GM23248 (cell line): Measurements from ENCODE around the gene L1CAM. TPM values are rescaled to one million over a fixed set of nuclear protein-coding genes. Genes with fewer than 3 reads are reported as not detected.

Experiments used
- DNase-seq: peaks from one replicate; pipeline ENCODE4 v3.0.0-alpha.2; 2015
- H2AFZ ChIP-seq: fragments of 200-600 bp; sonication (generic); 2 replicates; pipeline ENCODE4 v1.6.1; 2016; ENCODE audit warnings: antibody characterized with exemption
- H3F3A ChIP-seq: fragments of 200-600 bp; sonication (generic); 2 replicates; pipeline ENCODE4 v1.6.1; 2016; ENCODE audit warnings: mild to moderate bottlenecking, antibody characterized with exemption, mixed run types; ENCODE audit not compliant: insufficient read depth
- H3K27ac ChIP-seq: fragments of 200-600 bp; sonication (generic); 2 replicates; pipeline ENCODE4 v1.5.1; 2016; ENCODE audit warnings: mild to moderate bottlenecking
- H3K27me3 ChIP-seq: fragments of 200-600 bp; sonication (generic); replicated peaks from 2 replicates; pipeline ENCODE4 v1.6.1; 2016; ENCODE audit warnings: mild to moderate bottlenecking; ENCODE audit not compliant: insufficient read depth
- H3K36me3 ChIP-seq: fragments of 200-600 bp; sonication (generic); 2 replicates; pipeline ENCODE4 v1.6.1; 2016; ENCODE audit warnings: low read depth, mild to moderate bottlenecking
- H3K4me1 ChIP-seq: fragments of 200-600 bp; sonication (generic); 2 replicates; pipeline ENCODE4 v1.6.1; 2016; ENCODE audit warnings: mild to moderate bottlenecking; ENCODE audit not compliant: insufficient read depth
- H3K4me2 ChIP-seq: fragments of 200-600 bp; sonication (generic); one replicate; pipeline ENCODE4 v1.6.1; 2016; ENCODE audit warnings: mild to moderate bottlenecking; ENCODE audit not compliant: unreplicated experiment
- H3K4me3 ChIP-seq: fragments of 200-600 bp; sonication (generic); 2 replicates; pipeline ENCODE4 v1.5.1; 2016; ENCODE audit warnings: mild to moderate bottlenecking
- H3K79me2 ChIP-seq: fragments of 200-600 bp; sonication (generic); 2 replicates; pipeline ENCODE4 v1.6.1; 2016; ENCODE audit warnings: mild to moderate bottlenecking; ENCODE audit not compliant: insufficient read depth
- H3K9ac ChIP-seq: fragments of 200-600 bp; sonication (generic); 2 replicates; pipeline ENCODE4 v1.6.1; 2016; ENCODE audit warnings: mild to moderate bottlenecking
- H3K9me2 ChIP-seq: fragments of 200-600 bp; sonication (generic); 2 replicates; pipeline ENCODE4 v1.6.1; 2016; ENCODE audit warnings: mixed run types, mild to moderate bottlenecking, moderate library complexity; ENCODE audit not compliant: insufficient read depth
- H3K9me3 ChIP-seq: fragments of 200-600 bp; sonication (generic); one replicate; pipeline ENCODE4 v1.6.1; 2017; ENCODE audit warnings: low read depth
- H4K20me1 ChIP-seq: fragments of 200-600 bp; sonication (generic); 2 replicates; pipeline ENCODE4 v1.6.0; 2016; ENCODE audit not compliant: insufficient read depth
- EZH2 ChIP-seq: fragments of 200-600 bp; sonication (generic); IDR thresholded peaks from 2 replicates; pipeline ENCODE4 v1.6.1; 2018; ENCODE audit warnings: antibody characterized with exemption, mild to moderate bottlenecking; ENCODE audit not compliant: insufficient read depth, poor library complexity, severe bottlenecking
- EZH2phosphoT487 ChIP-seq: fragments of 200-600 bp; sonication (generic); IDR thresholded peaks from 2 replicates; pipeline ENCODE4 v1.6.1; 2018; ENCODE audit warnings: antibody characterized with exemption, moderate library complexity, mild to moderate bottlenecking, low read depth; ENCODE audit not compliant: insufficient read depth
- WGBS, 2 experiments: methylation state at CpG; one replicate each; pipeline ENCODE4 v1.1.6; 2015 to 2017; ENCODE audit warnings: low lambda C conversion rate in 2 of 2, low coverage in 1 of 2; ENCODE audit errors: missing lambda C conversion rate in 2 of 2; 5-methylcytosine and 5-hydroxymethylcytosine counted together
- in situ Hi-C: fragments of 300-500 bp; cut with MboI; formaldehyde crosslinking; loops from 2 replicates; pipeline ENCODE4 v1.15.0; 2020
- polyA plus RNA-seq: library from polyadenylated mRNA; unstranded; fragments of >200 nt; fragmentation: Nextera tagmentation; extraction: Ambion mirVana; gene quantifications from 2 replicates; pipeline ENCODE4 v1.2.1, GENCODE V29; 2016
- total RNA-seq: library from RNA; depleted of rRNA; stranded (reverse); fragments of >200 nt; shearing (Covaris generic); gene quantifications from 2 replicates; pipeline ENCODE4 v1.2.3, GENCODE V29; 2014

Gene L1CAM
- total and polyA plus RNA-seq, 2 experiments from 2014 or later, result 0.38 to 1.9 TPM

- no peaks in the 10 kb centered on the region for H4K20me1 ChIP-seq
- H3K9me2 ChIP-seq, result no peaks in the 10 kb centered on the region
- in situ Hi-C loops, result no loop called here
- no peaks in the 10 kb centered on the region for H3K4me1 ChIP-seq
- H3K27me3 ChIP-seq, result no peaks in the 10 kb centered on the region
- 77% methylated on average over 5 to 6 of the region's 10 CpGs for WGBS, 2 experiments
- H3K27ac ChIP-seq, result no peak overlapping the region
- H3K9ac ChIP-seq, result no peak overlapping the region
- H3K4me3 ChIP-seq, result no peak overlapping the region
- TF ChIP-seq EZH2phosphoT487, result no peak
- no peak for TF ChIP-seq EZH2
- no peaks in the 10 kb centered on the region for H3F3A ChIP-seq
- H3K4me2 ChIP-seq, result no peak overlapping the region
- no peaks in the 10 kb centered on the region for H3K36me3 ChIP-seq
- no peaks in the 10 kb centered on the region for H3K79me2 ChIP-seq
- H3K9me3 ChIP-seq, result no peaks in the 10 kb centered on the region
- no peak overlapping the region for H2AFZ ChIP-seq
- no peak for DNase-seq
These were observed 21.9 kb downstream of the L1CAM start for GRCh38 chrX:153864101-153864500.

- no peaks in the 10 kb centered on the region for H3K9me2 ChIP-seq
- no peak overlapping the region for H3K4me2 ChIP-seq
- no peaks in the 10 kb centered on the region for H3K79me2 ChIP-seq
- H4K20me1 ChIP-seq, result no peaks in the 10 kb centered on the region
- H3K27me3 ChIP-seq, result no peaks in the 10 kb centered on the region
- H3K36me3 ChIP-seq, result no peaks in the 10 kb centered on the region
- TF ChIP-seq EZH2, result no peak
- TF ChIP-seq EZH2phosphoT487, result no peak
- H3K4me1 ChIP-seq, result no peaks in the 10 kb centered on the region
- no peak overlapping the region for H2AFZ ChIP-seq
- WGBS, 2 experiments, result 56 to 87% methylated on average over 5 to 26 of the region's 28 CpGs
- no peak overlapping the region for H3K9ac ChIP-seq
- no peak for DNase-seq
- H3K27ac ChIP-seq, result no peak overlapping the region
- H3K9me3 ChIP-seq, result no peaks in the 10 kb centered on the region
- no peaks in the 10 kb centered on the region for H3F3A ChIP-seq
- in situ Hi-C loops, result no loop called here
- H3K4me3 ChIP-seq, result no peak overlapping the region
These were observed 22.6 kb downstream of the L1CAM start for GRCh38 chrX:153863251-153863991.

GRCh38 chrX:153862369-153863250 is 23.4 kb downstream of the L1CAM start:
- Histone ChIP-seq H3K4me1 (no peaks in the 10 kb centered on the region), H2AFZ (no peak overlapping the region), H3K27me3 (no peaks in the 10 kb centered on the region), H3K4me2 (no peak overlapping the region), H3K9me2 (no peaks in the 10 kb centered on the region), H3K4me3 (no peak overlapping the region), H3K9me3 (no peaks in the 10 kb centered on the region), H3K27ac (no peak overlapping the region), H3K9ac (no peak overlapping the region), H3F3A (no peaks in the 10 kb centered on the region), H3K79me2 (no peaks in the 10 kb centered on the region), H3K36me3 (no peaks in the 10 kb centered on the region), H4K20me1 (no peaks in the 10 kb centered on the region)
- TF ChIP-seq EZH2 (no peak), EZH2phosphoT487 (no peak)
- no peak for DNase-seq
- 45 to 46% methylated on average over 18 to 19 of the region's 22 CpGs for WGBS, 2 experiments
- in situ Hi-C loops, result no loop called here

GRCh38 chrX:153861733-153862310 is 24.2 kb downstream of the L1CAM start:
- WGBS, 2 experiments, result 67 to 91% methylated on average over 6 to 20 of the region's 21 CpGs

More at GRCh38 chrX:153861733-153862310, 24.2 kb downstream of the L1CAM start:
- no peak overlapping the region for H3K4me3 ChIP-seq
- no peak overlapping the region for H2AFZ ChIP-seq
- no peaks in the 10 kb centered on the region for H3K27me3 ChIP-seq
- TF ChIP-seq EZH2phosphoT487, result no peak
- TF ChIP-seq EZH2, result no peak
- no peaks in the 10 kb centered on the region for H3K36me3 ChIP-seq
- H3K9me2 ChIP-seq, result no peaks in the 10 kb centered on the region
- no peaks in the 10 kb centered on the region for H3K9me3 ChIP-seq
- H3K9ac ChIP-seq, result no peak overlapping the region
- no peak for DNase-seq
- H3K4me1 ChIP-seq, result no peaks in the 10 kb centered on the region
- in situ Hi-C loops, result no loop called here
- H3K4me2 ChIP-seq, result no peak overlapping the region
- H3F3A ChIP-seq, result no peaks in the 10 kb centered on the region
- no peak overlapping the region for H3K27ac ChIP-seq
- no peaks in the 10 kb centered on the region for H3K79me2 ChIP-seq
- H4K20me1 ChIP-seq, result no peaks in the 10 kb centered on the region
